ENCODE results near the gene PFKL.
A peak's percentile ranks its signal among the peaks of the same experiment; 100 is the strongest.

GRCh38 chr21:44297525-44298290, 2.1 kb upstream of the PFKL start:
- TF ChIP-seq CTCF (conservative IDR thresholded peaks at IDR 0.05) (peak; percentile 78), EZH2 (IDR thresholded peaks at IDR 0.05; ENCODE audit: low read depth) (no peak)

Measured in PC-9 (cell line).